ENCODE data around the gene SLC23A2.
"Not testable (repeated sequence)": the region's sequence is repeated elsewhere in the genome, so short reads cannot be mapped to it uniquely, and the experiment has no call there.

Gene SLC23A2

DNA sequence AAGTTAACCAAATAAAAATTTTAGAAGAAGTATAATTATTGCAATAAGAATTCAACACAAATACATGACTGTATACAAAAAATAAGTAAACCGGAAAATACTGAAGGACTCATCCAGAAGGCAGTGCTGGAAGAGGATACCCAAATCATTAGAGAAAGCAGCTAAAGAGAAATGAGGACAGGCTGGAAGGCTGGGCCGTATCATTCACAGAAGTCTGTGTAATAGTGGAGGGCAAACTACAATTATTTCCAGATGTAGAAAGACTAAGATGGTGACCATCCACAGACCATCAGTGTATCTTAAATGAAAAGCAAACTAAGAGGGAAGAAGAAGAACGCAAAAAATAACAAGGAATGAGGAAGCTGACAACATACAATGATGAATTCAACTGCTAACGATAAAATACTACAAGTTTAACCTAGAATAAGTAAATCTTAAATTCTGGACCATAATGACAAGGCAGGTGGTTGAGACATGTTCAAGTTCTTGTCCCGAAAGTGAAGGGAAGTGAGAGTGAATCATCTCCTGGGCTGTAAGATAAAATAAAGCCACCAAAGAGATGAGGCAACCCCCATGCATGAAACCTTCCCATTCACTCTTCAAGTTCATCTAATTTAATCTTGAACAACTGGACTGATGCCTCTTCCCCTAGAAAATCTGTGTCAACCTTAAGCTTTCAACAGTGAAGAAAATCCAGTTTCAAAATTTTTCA, 71.5 kb downstream of the SLC23A2 start:
- DNase-seq: no peak

GRCh38 chr20:4926531-4927156, 74.7 kb downstream of the SLC23A2 start:
- no peak for DNase-seq

GRCh38 chr20:4925842-4926530, 75.3 kb downstream of the SLC23A2 start:
- DNase-seq: no peak

GRCh38 chr20:4924446-4924845, 76.9 kb downstream of the SLC23A2 start:
- no peak for DNase-seq

DNA sequence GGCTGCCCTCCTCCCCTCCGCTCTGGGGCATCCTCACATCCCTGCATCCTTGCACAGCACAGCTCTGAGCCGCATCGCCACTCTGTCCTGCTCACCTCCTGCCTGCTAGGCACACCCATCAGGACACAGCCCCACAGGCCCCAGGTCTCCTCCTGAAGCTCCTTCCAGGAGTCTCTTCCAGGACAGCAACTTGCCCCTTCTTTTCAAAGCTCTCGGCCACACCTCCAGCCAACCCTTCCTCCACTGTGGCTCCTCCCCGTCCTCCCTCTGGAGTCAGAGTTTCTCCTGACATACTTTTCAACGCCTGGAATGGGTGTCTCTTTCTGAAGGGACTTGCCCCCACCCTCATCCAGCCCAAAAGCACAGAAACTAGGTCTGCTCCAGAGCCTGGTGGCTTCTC, 77.3 kb downstream of the SLC23A2 start:
- no peak for DNase-seq

- DNase-seq: no peak
Observed at GRCh38 chr20:4922186-4922585, 79.1 kb downstream of the SLC23A2 start.

- DNase-seq: not testable (repeated sequence)
Observed at GRCh38 chr20:4921271-4921670, 80.0 kb downstream of the SLC23A2 start.

DNA sequence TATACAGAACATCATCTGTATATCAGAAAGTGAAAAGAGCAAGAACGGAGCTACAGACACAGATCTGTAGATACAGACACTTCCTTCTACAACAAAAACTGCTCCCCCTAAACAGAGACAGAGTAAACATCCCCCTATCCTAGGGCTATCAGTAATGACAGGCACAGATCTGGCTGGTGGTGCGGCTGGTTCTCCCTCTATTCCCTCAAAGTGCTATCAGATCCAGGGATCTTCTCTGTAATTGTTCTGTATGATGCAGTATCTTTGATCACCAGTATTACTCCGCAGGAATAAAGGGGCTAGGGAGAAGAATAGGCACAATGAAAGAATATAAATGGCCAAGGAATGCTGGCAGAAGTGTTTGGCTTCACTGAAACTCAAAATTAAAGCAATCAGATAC, 80.7 kb downstream of the SLC23A2 start:
- DNase-seq: no peak

- no peak for DNase-seq
Observed at GRCh38 chr20:4920131-4920530, 81.2 kb downstream of the SLC23A2 start.

GRCh38 chr20:4919047-4919704, 82.1 kb downstream of the SLC23A2 start:
- DNase-seq: no peak

GRCh38 chr20:4918473-4918872, 82.8 kb downstream of the SLC23A2 start:
- DNase-seq: no peak

- DNase-seq: no peak
Observed at GRCh38 chr20:4916971-4917881, 84.1 kb downstream of the SLC23A2 start.

DNA sequence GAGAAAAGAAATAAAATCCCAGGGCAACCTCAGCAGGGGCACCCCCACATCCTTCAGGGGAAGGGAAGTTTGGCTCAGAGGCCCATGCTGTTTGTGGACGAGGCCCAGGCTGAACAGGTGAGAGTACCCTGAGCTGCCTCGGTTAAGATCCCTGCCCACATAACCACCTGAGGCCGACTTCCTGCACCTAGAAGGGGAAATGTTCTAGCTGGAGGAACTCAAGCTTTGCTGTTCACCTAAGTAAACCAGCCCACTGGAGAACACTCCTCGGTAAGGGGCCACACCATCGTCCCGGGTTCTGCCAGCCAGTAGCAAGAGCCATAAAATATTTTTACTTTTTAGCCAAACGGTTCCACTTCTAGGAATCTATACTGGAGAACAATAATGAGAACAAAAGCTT, 88.2 kb downstream of the SLC23A2 start:
- no peak for DNase-seq

- DNase-seq: no peak
Observed at GRCh38 chr20:4912380-4913142, 88.7 kb downstream of the SLC23A2 start.

DNA sequence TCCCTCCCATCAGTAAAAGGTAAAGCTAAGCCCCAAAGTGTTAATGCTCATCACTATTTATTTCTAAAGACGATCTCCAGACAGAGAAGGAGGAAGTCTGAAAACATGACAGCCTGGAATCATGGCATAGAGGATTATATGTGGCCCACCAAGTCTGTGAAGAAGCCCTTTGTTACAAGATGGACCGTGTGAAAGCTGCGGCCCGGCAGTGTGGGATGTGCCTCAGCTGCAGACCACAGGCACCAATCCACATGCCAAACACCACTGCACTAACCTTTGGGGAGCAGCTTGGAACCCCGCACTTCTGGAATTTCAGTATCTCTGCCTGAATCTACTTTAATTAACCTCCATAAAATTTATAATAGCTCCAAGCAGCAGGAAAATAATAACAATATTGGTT, 90.4 kb downstream of the SLC23A2 start:
- no peak for DNase-seq

DNA sequence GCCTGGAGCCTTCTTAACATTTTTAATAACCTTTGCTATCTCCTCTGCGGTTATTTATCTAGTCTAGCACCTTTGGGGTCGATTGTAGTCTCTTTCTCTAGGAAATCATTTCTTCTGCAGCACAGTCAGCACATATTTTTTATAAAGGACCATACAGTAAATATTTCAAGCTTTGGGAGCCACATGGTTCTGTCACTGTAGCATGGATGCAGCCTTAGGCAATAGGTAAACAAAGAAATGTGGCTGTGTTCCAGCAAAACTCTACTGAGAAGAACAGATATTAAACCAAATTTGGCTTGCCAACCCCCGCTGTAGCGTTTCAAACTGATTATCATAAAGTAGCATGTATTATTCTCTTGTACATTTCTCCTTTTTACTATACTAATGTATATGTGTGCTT, 95.7 kb downstream of the SLC23A2 start:
- no peak for DNase-seq

GRCh38 chr20:4905195-4905594, 96.1 kb downstream of the SLC23A2 start:
- DNase-seq: no peak

DNA sequence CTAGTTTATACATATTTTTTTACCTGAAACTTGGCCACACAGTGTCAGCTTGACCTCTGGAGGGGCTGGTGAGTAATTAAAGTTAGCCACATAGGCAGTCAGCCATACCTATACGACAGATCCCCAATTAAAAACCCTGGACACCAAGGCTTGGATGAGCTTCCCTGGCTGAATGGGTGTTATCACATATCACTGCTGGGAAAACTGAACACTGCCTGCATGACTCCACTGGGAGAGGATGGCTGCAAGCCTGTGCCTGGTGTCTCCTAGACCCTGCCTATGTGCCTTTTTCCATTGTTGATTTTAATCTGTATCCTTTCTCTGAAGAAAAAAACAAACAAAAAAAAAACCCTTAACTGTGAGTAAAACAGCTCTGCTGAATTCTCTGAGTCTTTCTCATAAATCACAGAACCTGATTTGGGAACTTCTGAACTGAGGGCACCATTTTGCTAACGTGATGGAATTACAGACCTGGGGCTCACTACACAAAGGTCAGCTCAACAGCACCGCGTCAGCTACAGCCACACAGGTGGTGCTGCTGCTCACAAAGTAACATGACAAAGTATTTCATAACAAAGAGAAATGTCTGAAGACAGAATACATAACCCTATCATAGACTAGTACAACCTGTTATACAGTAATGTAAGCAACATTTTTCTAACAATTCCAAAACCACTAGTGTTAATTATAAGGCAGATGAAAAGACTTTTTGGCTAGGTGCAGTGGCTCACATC, 97.0 kb downstream of the SLC23A2 start:
- DNase-seq: no peak

DNA sequence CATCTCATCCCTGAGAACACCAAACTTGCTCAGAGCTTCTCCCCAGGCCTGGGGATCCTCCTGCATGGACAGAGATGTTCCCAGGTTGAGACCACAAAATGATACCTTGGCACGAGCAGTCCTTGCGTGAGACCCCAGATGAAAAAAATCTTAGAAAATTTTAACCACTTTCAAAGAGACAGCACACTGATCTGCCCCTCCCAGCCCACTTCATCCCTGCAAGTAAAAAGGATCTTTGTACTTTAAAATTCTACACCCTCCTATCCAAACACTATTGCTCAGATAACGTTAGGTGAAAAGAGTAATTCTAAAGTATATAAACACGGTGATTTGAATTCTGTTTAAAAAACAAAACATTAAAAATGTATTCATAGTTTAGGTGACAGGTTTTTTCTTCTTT, 98.5 kb downstream of the SLC23A2 start:
- no peak for DNase-seq

- no peak for DNase-seq
Observed at GRCh38 chr20:4901031-4901818, 100.1 kb downstream of the SLC23A2 start.

Data from activated CD4-positive, alpha-beta T cell treated with anti-CD3 and anti-CD28 coated beads for 48 hours (primary cell).